GM19035 (cell line): ENCODE measurements around the gene ALDOA.

ENCODE experiments used
- ATAC-seq: cut with Tn5 transposase; IDR thresholded peaks from one replicate; pipeline ENCODE4 v1.9.1; 2021; ENCODE audit not compliant: unreplicated experiment

ALDOA gene

GRCh38 chr16:30088832-30089624 is 23.5 kb downstream of the ALDOA start:
- ATAC-seq: no peak

- no peak for ATAC-seq
Observed at GRCh38 chr16:30090610-30091331, 25.2 kb downstream of the ALDOA start.

DNA sequence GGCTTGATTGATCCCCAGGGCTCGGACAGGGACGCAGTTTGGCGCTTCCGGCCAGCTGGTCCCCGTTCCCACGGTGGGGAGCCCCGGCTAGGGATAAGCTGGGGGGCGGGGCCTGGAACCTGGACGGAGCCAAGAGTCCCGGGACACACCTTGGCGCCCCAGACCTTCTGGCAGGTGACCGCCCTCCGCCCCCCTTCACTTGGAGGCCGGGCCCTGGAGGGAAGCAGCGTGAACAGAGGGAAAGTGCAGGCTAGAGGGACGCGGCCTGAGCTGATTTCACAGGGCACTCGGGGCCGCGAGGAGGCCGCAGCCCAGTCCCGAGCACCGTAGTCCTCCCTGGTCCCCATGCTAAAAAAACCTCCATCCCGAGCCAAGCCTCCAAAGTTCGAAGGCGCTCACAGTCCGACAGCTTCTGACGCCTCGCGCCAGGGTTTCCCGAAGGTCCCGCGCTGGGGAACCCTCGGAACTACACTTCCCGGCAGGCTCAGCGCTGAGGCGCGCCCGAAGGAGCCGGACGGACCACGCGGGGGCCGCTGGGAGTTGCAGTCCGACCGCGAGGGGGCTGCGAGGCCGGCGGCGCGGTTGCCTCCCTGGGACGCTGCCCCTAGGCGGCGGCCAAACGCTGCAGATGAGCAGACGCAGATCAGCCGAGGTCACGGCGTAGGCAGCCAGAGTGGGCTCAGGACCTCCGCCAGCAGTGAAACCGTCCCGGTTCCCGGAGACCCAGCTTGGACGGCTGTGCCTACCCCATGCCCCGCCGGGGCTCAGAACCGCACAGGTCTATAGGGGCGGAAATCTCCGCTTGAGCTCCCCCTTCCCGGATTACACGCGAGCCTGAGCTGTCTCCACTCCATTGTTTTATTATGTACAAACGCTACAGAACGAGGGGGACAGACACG is 26.2 kb downstream of the ALDOA start, which contains the start of gene TBX6:
TSS of gene TBX6 (minus strand) at position 451 of the 899 bp plus-strand sequence. CDS start 731 bp downstream, outside the sequence.
- peak; percentile 61 for ATAC-seq

GRCh38 chr16:30092373-30093010 is 26.9 kb downstream of the ALDOA start:
- ATAC-seq: peak; percentile 46

DNA sequence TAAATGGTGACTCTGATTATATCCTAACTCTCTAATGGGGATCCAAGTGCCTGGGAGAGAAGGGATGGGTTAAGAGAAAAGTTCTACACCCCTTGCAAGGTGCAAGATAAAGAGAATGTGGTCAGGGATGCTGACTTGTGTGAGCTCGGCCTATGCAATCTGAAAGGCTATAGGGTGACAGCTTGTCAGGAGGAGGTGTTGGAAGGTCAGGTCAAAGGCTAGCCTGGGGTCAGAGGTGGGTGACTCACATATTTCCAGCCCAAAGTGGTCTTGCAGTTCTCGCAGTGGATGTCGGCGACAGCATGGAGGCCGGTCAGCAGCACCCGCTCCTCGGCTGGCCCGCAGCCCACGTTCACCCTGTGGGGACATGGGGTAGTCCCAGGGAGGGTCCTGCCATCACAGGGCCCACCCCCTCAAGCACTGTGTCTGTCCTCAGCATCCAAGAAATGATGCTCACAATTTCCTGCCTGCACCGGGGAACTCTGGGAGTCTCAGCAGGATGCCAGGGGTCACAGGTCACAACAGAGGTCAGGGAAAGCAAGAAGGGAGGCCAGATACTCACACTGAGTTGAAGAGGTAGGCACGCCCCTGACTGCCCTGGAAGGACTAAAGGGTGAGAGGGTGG is 29.1 kb downstream of the ALDOA start:
- no peak for ATAC-seq

GRCh38 chr16:30095166-30096078 is 29.9 kb downstream of the ALDOA start:
- no peak for ATAC-seq

DNA sequence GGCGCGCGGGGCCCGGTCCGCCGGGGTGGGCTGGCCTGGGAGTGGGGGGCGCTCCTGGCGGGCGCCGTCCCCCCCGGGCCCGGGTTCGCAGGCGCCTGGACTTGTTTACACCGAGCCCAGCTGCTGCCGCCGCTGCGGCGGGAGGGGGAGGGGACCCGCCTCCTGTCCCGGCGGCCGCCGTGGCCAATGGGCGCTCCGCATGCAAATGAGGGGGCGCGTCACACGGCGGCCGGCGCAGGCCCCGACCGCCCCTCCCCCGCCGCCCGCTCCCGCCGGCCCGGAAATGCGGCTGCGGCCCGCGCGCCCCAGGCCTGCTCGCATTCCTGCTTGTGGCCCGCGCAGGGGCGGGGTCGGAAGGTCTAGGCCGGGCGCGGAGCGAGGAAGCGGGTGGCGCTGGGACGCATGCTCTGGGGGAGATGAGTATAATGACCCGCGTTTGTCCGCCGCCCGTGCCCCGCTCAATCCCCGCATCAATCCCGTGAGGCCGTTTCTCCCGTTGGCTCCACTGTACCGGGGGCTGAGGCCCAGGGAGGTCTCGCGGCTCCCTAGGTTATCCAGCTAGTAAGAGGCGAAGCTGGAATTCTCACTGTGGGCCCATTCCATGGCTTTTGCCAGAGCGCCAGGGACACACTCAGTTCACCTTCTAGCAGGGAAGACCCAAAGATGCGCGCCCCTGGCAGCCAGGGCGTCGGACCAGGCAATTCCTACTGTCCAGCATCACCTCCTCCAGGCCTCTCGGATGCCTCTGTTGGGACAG is 30.7 kb downstream of the ALDOA start, which contains the start of gene YPEL3:
TSS of gene YPEL3 (minus strand) at position 109 of the 757 bp plus-strand sequence. CDS start 731 bp downstream, outside the sequence.
- peak; percentile 38 for ATAC-seq

- ATAC-seq: no peak
Observed at GRCh38 chr16:30096862-30097563, 31.5 kb downstream of the ALDOA start.

GRCh38 chr16:30104090-30104489 is 38.5 kb downstream of the ALDOA start:
- ATAC-seq: no peak

DNA sequence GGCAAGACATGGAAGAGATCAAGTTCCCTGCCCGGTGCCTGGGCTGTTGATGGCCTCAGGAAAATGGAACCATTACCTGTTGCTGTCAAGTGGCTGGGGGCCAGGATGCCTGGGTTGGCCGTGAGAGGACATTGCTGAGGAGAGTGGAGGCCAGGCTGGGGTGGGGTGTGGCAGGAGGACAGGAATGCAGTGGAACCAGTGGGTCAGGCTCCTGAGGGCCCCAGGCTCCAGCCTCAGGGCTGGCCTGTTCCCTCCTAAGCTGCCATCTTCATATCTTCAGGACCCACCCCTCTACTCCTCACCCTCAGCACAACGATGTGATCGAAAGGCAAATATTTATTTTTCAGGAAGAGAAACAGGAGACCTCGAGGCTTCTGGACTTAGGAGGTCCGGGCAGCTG is 38.9 kb downstream of the ALDOA start:
- ATAC-seq: no peak

GRCh38 chr16:30108059-30108850 is 42.7 kb downstream of the ALDOA start:
- ATAC-seq: no peak

GRCh38 chr16:30110661-30111060 is 45.1 kb downstream of the ALDOA start:
- no peak for ATAC-seq

DNA sequence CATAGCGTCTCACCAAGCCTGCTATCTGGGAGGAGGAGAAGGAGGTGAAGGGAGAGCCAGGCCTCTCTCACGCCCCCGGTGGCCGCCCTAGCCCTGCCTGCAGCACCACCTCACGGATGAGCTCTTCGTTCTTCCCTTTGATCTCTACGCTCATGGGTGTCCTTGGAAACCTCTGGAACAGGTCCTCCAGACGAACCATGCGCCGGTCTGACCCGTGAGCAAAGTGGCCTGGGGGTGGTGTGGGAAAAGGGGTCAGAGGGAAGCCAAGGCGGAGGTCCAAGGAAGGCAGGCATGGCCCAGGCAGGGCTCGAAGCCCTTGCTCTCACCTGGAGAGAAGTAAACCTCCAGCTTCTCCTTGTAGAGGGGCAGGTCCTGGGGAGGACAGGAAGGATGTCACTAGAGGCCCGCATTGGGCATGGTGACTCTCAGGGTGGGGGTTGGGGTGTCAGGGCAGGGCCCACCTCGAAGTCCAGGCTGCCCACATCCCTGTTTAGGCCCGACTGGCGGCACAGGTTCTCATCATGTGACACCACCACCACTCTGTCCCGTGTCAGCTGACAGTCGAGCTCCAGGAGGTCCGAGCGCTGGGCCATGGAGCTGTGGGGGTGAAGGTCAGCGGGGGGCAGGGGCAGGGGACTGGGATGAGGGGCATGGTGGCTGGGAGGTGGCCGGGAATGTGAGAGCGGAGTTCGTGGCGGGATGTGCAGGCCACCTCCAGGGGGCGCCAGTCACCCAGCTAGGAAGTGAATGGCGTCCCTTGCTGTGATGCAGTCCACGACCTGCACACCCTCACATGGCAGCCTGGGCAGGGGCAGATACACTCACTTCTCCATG is 46.9 kb downstream of the ALDOA start:
- no peak for ATAC-seq

DNA sequence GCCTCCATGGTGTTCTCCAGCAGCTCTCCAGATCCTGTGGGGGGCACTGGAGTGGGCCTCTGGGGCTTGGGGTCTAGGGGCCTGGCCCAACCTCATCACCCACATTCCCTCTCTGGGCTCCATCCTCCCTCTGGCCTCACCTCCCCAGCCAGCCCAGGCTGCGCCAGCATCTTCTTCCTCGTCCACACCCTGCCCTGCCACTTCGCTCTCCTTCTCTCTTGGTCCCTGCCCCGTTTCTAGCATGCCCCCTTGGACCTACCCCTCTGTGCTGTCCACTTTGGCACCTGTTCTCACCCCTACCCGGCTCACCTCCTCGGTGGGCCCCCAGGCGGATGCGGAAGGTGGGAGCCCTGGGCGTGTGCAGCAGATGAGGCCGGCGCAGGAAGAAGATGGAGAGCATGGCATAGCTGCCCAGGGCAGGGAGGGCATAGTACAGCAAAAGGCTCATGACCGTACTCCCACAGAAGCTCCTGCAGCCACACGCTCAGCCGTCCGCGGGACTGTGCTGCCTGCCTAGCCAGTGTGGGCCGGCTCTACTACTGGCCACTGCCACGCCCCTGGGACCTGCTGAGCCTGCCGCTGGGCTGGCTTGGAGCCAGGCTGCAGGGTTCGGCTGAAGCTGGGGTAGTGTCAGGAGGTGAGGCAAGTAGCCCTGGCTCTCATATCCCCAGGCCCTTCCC is 47.6 kb downstream of the ALDOA start, which contains the start of gene GDPD3:
TSS of gene GDPD3 (minus strand) at position 507 of the 680 bp plus-strand sequence. CDS start at position 448, 59 bp downstream.
- no peak for ATAC-seq

DNA sequence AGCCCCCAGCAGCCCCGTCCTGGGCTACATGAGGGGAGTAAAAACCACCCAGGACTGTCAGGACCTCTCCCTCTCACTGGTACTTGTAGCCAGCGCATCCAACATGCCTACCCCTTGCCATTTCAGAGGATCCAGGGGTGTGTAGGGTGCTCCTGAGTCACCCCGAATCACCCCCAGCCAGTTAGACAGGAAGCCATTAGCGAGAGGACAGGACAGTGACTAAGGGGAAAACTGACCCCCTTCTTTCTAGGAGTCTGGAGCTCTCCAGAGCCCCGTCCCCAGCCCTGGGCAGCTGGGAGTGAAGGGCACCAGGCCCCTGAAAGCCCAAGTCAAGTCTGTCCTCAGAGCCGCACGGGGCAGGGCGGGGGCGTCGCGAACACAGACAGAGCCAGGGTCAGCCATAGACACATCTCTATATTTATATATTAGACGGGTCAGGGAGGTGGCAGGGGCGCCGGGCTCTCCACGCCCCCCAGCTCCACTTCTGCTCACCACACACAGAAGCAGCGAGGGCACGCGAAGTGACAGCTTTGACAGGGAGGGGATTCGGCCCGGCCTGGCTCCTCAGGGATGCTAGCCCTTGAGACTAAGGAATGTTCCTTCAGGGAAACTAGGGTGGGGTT is 48.3 kb downstream of the ALDOA start:
- ATAC-seq: no peak
